ENCODE results near the gene DLGAP1. TPM values are rescaled to one million over a fixed set of nuclear protein-coding genes. Genes with fewer than 3 reads are reported as not detected.

Gene DLGAP1
- total and polyA plus RNA-seq, 2 experiments from 2014 or later = 17.0 to 48.5 TPM

- Histone ChIP-seq H2AFZ (no peak overlapping the region), H3K36me3 (ENCODE audit: insufficient read depth) (no peaks in the 10 kb centered on the region), H3F3A (replicated peaks; ENCODE audit: low read depth) (no peaks in the 10 kb centered on the region), H3K27ac (ENCODE audit: low read depth) (no peak overlapping the region), H3K27me3 (ENCODE audit: insufficient read depth) (no peaks in the 10 kb centered on the region), H3K4me2 (peak overlapping the region; percentile 15), H3K79me2 (replicated peaks; ENCODE audit: insufficient read depth) (no peaks in the 10 kb centered on the region), H4K20me1 (replicated peaks; ENCODE audit: insufficient read depth) (no peaks in the 10 kb centered on the region), H3K4me3 (no peak overlapping the region), H3K4me1 (ENCODE audit: insufficient read depth) (peaks cover 38% of the 10 kb centered on the region), H3K9me2 (ENCODE audit: insufficient read depth) (no peaks in the 10 kb centered on the region)
- Mint-ChIP-seq H3K27me3 (ENCODE audit: insufficient read depth, low read depth, poor library complexity) (peaks cover 5% of the 10 kb centered on the region), H3K9me3 (peaks cover 21% of the 10 kb centered on the region), H3K27ac (no peak overlapping the region), H3K36me3 (ENCODE audit: low read depth) (peaks cover 18% of the 10 kb centered on the region), H3K4me3 (no peak overlapping the region), H3K4me1 (peaks cover 42% of the 10 kb centered on the region)
- DNase-seq (ENCODE audit: low spot score) (peak; percentile 86), ATAC-seq (peak; percentile 96)
- TF ChIP-seq CTCF (conservative IDR thresholded peaks at IDR 0.05; ENCODE audit: low read depth in 2 of 2) = peak; percentile 55 to 77
- peak; percentile 36; the same call in 1 of the 2 replicates for TF ChIP-seq ZNF462 (CRISPR knock-in tag; IDR thresholded peaks at IDR 0.05)
- TF ChIP-seq EZH2 (IDR thresholded peaks at IDR 0.05; ENCODE audit: low read depth, unreplicated experiment) = no peak
These were observed 273.1 kb downstream of the DLGAP1 start for GRCh38 chr18:4181882-4182568.

Measured in GM23338 (cell line).